ENCODE measurements around the gene AKT3. TPM values are rescaled to one million over a fixed set of nuclear protein-coding genes. Genes with fewer than 3 reads are reported as not detected.
"Not testable (repeated sequence)": the region's sequence is repeated elsewhere in the genome, so short reads cannot be mapped to it uniquely, and the experiment has no call there.

AKT3 gene
- total and polyA plus RNA-seq, 8 donors = 4.2 to 24.1 (median 11.6) TPM

DNA sequence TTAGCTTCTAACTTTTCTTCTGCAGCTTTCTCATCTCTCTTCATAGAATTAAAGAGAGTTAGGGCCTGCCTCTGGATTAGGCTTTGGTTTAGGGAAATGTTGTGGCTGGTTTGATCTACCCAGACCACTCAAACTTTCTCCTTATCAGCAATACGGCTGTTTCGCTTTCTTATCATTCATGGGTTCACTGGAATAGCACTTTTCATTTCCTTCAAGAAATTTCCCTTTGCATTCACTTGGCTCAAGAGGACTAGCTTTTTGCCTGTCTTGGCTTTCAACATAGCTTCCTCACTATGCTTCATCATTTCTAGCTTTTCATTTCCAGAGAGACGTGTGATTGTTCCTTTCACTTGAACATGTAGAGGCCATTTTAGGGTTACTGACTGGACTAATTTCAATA lies 59.6 kb downstream of the AKT3 start:
- ATAC-seq = no peak

DNA sequence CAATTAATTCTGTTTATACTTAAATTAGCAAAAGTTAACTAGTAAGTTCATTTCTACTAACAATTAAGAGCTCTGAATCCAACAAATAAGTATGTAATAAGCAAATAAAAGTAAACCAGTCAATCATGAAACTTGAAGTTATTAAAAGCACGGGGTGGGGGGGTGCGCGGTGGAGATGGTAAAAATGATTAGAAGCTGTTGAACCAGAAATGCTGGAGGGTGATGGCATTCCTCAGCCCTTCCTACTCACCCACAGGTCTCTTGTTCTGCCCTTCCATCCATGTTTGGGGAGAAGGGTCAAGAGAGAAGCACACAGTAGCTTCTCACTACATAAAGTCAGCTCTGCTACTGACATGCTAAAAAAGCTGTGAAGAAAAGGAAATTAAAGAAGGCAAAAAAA lies 63.5 kb downstream of the AKT3 start:
- Histone ChIP-seq H3K4me3 (no peak overlapping the region), H3K4me1 (no peaks in the 10 kb centered on the region), H3K27ac (no peak overlapping the region), H3K9me3 (no peaks in the 10 kb centered on the region), H3K27me3 (no peaks in the 10 kb centered on the region), H3K36me3 (no peaks in the 10 kb centered on the region)
- 44 to 55% methylated on average over 3 of the region's 3 CpGs for WGBS, 2 donors
- TF ChIP-seq, protein P1, sequence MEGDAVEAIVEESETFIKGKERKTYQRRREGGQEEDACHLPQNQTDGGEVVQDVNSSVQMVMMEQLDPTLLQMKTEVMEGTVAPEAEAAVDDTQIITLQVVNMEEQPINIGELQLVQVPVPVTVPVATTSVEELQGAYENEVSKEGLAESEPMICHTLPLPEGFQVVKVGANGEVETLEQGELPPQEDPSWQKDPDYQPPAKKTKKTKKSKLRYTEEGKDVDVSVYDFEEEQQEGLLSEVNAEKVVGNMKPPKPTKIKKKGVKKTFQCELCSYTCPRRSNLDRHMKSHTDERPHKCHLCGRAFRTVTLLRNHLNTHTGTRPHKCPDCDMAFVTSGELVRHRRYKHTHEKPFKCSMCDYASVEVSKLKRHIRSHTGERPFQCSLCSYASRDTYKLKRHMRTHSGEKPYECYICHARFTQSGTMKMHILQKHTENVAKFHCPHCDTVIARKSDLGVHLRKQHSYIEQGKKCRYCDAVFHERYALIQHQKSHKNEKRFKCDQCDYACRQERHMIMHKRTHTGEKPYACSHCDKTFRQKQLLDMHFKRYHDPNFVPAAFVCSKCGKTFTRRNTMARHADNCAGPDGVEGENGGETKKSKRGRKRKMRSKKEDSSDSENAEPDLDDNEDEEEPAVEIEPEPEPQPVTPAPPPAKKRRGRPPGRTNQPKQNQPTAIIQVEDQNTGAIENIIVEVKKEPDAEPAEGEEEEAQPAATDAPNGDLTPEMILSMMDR (IDR thresholded peaks at IDR 0.05) = no peak
- FAIRE-seq (no peak), ATAC-seq (no peak), DNase-seq (no peak)
- intact Hi-C loops (cut with DNase I) = no loop called here

More for the DNA sequence above, 59.6 kb downstream of the AKT3 start:
- no peak for DNase-seq
- no peak overlapping the region for H3K4me3 ChIP-seq
- intact Hi-C loops (cut with DNase I) = no loop called here
- no peak for FAIRE-seq
- TF ChIP-seq, protein P1 (IDR thresholded peaks at IDR 0.05) = no peak
- H3K27me3 ChIP-seq = no peaks in the 10 kb centered on the region
- H3K36me3 ChIP-seq = no peaks in the 10 kb centered on the region
- H3K27ac ChIP-seq = no peak overlapping the region
- 75 to 81% methylated on average over 3 of the region's 3 CpGs for WGBS, 2 donors
- no peaks in the 10 kb centered on the region for H3K9me3 ChIP-seq
- H3K4me1 ChIP-seq = peaks cover 0 to 8% (median 0%) of the 10 kb centered on the region in 3 donors

DNA sequence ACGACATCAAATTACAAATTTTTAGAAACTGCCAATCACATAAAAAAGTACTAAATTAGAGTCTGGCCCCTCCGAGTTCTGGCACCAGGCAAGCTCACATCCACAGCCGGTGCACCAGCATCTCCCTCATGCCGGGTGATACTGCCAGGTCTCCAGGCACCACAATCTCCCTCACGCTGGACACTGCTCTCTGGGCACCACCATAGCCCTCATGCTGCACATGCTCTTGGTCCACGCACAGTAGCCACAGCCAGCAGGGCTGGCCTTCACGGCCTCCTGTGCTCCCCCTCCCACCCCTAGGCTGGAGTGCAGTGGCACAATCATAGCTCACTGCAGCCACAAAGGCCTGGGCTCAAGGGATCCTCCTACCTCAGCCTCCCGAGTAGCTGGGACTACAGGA lies 65.5 kb downstream of the AKT3 start:
- intact Hi-C loops (cut with DNase I) = no loop called here
- Histone ChIP-seq H3K9me3 (no peaks in the 10 kb centered on the region), H3K27ac (no peak overlapping the region), H3K27me3 (no peaks in the 10 kb centered on the region), H3K36me3 (no peaks in the 10 kb centered on the region), H3K4me3 (no peak overlapping the region), H3K4me1 (no peaks in the 10 kb centered on the region)
- DNase-seq (no peak), FAIRE-seq (no peak), ATAC-seq (no peak)
- TF ChIP-seq, protein P1 (IDR thresholded peaks at IDR 0.05) = no peak
- 81 to 90% methylated on average over 8 of the region's 8 CpGs for WGBS, 2 donors

DNA sequence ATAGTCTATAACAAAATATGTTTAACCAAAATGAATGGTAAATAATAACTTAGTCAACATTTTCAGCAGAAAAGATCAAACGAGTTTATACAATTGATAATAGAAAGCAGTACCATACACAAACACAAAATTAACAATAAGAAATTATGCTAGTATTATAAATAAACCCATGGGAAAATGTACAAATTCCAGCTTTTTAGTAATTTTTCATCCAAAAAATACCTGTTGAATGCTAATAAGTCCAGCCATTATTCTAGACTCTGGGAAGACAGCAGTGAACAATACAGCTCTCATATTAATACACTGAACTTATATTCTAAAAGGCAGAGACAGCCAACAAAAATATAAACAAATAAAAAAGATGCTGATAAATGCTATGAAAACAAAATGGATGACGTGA lies 66.3 kb downstream of the AKT3 start:
- DNase-seq = no peak
- no peak for FAIRE-seq
- TF ChIP-seq, protein P1 (IDR thresholded peaks at IDR 0.05) = no peak
- no peaks in the 10 kb centered on the region for H3K36me3 ChIP-seq
- H3K4me1 ChIP-seq = no peaks in the 10 kb centered on the region
- no peaks in the 10 kb centered on the region for H3K9me3 ChIP-seq
- WGBS, 2 donors = 43 to 62% methylated on average over 2 of the region's 2 CpGs
- no peak overlapping the region for H3K27ac ChIP-seq
- H3K27me3 ChIP-seq = no peaks in the 10 kb centered on the region
- no peak overlapping the region for H3K4me3 ChIP-seq
- no peak for ATAC-seq
- intact Hi-C loops (cut with DNase I) = no loop called here

DNA sequence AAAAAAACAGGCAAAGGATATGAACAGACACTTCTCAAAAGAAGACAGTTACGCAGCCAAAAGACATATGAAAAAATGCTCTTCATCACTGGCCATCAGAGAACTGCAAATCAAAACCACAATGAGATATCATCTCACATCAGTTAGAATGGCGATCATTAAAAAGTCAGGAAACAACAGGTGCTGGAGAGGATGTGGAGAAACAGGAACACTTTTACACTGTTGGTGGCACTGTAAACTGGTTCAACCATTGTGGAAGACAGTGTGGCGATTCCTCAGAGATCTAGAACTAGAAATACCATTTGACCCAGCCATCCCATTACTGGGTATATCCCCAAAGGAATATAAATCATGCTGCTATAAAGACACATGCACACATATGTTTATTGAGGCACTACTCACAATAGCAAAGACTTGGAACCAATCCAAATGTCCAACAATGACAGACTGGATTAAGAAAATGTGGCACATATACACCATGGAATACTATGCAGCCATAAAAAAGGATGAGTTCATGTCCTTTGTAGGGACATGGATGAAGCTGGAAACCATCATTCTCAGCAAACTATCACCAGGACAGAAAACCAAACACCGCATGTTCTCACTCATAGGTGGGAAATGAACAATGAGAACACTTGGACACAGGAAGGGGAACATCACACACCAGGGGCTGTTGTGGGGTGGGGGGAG lies 77.5 kb downstream of the AKT3 start:
- DNase-seq; intact Hi-C loops (cut with DNase I); H3K27ac ChIP-seq; ATAC-seq; H3K9me3 ChIP-seq; H3K4me1 ChIP-seq; FAIRE-seq; H3K4me3 ChIP-seq; H3K27me3 ChIP-seq; H3K36me3 ChIP-seq: not testable (repeated sequence)
- 86 to 94% methylated on average over 4 of the region's 4 CpGs for WGBS, 2 donors

All from pancreas (tissue), 10 donors.